Stimulated activated effector memory CD8-positive, alpha-beta T cell treated with anti-CD3 and anti-CD28 coated beads, Interleukin-12 subunit alpha, Interleukin-12 subunit beta, amount 100 ng/mL, for 72 hours (primary cell): ENCODE data around the gene LINGO3.

Source experiments
- ATAC-seq: fragments of 150-1000 bp; cut with Tn5 transposase; 2 replicates; pipeline ENCODE4 v1.10.0; 2021
- DNase-seq, 2 donors: peaks; one replicate each; pipeline ENCODE4 v3.0.0; 2021 to 2022; ENCODE audit warnings: low spot score in 2 of 2
- H3K27ac Mint-ChIP-seq: one replicate; pipeline ENCODE4 v1.8.0; 2022; ENCODE audit warnings: mild to moderate bottlenecking, mixed read lengths
- H3K36me3 Mint-ChIP-seq: one replicate; pipeline ENCODE4 v1.8.0; 2022; ENCODE audit warnings: mild to moderate bottlenecking, mixed read lengths
- H3K4me1 Mint-ChIP-seq: one replicate; pipeline ENCODE4 v1.8.0; 2022; ENCODE audit warnings: mixed read lengths
- H3K4me3 Mint-ChIP-seq: one replicate; pipeline ENCODE4 v1.8.0; 2022; ENCODE audit warnings: mild to moderate bottlenecking, mixed read lengths
- H3K9me3 Mint-ChIP-seq: one replicate; pipeline ENCODE4 v1.8.0; 2022; ENCODE audit warnings: mixed read lengths

The LINGO3 gene

DNA sequence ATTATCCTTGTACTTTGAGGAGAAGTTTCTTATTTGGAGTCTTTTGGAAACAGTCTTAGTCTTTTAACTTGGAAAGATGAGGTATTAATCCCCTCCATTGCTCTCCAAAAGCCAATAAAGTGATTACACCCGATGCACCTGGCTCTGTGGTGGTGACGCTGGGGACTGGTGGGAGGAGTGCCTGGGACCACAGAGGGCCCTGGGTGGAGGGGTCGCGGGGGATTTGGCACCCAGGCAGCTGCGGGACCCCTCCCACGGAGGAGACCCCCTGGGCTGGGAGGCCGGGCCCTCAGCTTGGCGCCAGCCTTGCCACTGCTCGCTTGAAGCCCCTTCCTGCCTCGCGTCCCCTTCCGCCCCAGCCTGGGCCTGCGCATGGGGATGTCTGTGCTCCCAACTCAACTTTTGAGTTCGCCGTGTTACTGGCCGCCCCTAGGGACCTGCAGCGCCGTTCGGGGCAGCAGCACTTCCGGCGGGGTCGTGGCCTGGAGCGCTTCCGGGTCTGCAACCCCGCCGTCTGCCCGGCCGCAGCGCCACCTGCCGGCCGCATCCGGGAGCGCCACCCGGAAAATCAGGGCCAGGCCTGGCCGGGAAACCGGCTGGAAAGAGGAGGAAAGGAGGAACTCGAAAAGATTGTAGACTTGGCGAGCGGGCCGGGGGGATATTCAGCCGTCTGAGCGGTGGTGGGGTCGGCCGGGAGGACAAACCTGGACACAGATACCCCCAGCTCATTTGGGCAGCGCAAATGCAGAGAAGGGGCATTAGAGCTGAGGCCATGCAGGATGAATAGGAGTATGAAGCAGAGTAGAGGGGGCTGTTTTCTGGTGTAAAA, 34.4 kb downstream of the LINGO3 start:
- peak; percentile 68 for ATAC-seq
- Mint-ChIP-seq H3K9me3 (no peaks in the 10 kb centered on the region), H3K4me1 (peaks cover 40% of the 10 kb centered on the region), H3K27ac (peak overlapping the region; percentile 95), H3K36me3 (peaks cover 89% of the 10 kb centered on the region), H3K4me3 (peak overlapping the region; percentile 84)
- DNase-seq = peak; percentile 88 to 90

DNA sequence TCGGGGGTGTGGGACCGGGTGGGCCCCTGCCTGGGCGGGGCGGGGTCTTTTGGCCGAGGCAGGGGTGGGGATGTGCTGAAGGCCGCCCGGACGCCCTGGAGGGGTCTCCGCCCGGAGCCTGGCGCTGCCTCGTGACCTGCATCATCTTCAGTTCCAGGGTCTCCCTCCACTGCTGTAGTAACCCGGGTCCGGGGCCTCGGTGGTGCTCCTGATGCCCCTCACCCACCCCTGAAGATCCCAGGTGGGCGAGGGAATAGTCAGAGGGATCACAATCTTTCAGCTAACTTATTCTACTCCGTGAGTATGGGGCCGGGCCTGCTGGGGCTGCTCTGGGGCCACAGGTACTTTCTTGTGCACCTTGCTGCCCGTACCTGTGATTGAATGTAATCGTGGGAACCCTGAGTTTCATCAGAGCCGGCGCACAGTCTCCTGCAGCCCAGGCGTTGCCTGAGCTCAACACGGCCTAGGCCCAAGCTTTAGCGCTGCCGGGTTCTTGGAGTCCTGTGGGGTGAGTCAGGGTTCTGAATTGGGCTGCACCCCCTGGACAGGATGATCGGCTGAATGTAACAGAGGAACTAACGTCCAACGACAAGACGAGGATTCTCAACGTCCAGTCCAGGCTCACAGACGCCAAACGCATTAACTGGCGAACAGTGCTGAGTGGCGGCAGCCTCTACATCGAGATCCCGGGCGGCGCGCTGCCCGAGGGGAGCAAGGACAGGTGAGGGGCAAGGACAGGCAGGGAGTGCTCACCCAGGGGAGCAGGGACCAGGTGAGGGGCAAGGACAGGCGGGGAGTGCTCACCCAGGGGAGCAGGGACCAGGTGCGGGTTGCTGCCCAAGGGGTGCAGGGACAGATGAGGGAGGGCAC, 36.5 kb downstream of the LINGO3 start:
- ATAC-seq = no peak
- no peak for DNase-seq
- peaks cover 70% of the 10 kb centered on the region for H3K36me3 Mint-ChIP-seq
- peak overlapping the region; percentile 95 for H3K27ac Mint-ChIP-seq
- peaks cover 43% of the 10 kb centered on the region for H3K4me1 Mint-ChIP-seq
- H3K4me3 Mint-ChIP-seq = peak overlapping the region; percentile 84
- H3K9me3 Mint-ChIP-seq = no peaks in the 10 kb centered on the region

DNA sequence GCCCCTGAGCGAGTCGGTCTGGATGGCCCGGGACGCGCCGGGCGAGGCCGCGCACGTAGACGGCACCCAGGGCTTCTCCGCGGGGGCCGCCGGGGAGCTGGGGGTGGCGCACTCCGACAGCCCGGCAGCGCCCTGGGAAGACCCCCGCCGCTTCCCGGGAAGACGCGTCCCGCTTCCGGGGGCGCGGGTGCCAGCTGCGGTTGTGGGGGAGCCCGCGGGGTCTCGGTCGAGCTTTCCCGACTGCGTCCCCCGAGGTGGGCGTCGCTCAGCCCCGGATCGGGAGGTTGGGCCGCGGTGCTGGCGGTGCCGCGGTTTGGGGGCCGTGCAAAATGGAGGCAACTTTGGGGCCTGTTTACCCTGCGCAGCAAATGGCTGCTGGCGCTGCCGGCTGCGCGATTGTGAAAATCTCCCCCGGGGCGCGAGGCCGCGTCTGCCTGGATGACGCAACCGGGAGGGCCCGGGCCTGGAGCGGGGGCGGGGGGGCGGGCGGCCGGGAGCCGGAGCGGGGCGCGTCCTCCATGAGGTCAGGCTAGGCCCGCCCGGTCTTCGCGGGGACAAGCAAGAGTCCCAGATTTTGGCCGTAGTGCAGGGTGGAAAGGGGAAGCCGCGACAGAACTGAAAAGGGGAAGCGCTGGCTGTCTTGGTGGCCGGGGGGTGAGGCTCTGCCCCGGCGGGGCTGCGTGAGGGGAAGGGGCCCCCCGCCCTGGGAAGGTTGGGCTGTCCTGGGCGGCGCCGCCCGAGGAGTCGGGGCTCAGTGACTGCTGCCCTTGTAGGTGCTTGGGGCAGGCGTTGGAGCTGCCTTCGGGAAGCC, 37.3 kb downstream of the LINGO3 start:
- Mint-ChIP-seq H3K27ac (peak overlapping the region; percentile 95), H3K36me3 (peaks cover 66% of the 10 kb centered on the region), H3K4me1 (peaks cover 47% of the 10 kb centered on the region), H3K9me3 (no peaks in the 10 kb centered on the region), H3K4me3 (peak overlapping the region; percentile 84)
- DNase-seq (peak in 1 of 2 donors; percentile 83), ATAC-seq (peak; percentile 53)

DNA sequence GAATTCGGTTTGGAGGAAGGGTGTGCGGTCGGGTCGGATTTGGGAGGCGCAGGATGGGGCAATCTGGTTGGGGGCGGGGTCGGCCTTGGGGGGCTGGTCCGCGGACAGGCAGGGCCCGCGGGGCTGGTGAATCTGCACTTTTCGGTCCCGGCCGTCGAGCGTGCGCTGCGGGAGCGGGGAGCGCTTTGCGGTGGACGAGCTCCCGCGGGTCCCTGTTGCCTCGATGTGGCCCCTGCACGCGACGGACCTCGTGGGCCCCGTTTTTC, 37.9 kb downstream of the LINGO3 start:
- H3K4me3 Mint-ChIP-seq = peak overlapping the region; percentile 84
- ATAC-seq (no peak), DNase-seq (no peak)
- H3K9me3 Mint-ChIP-seq = no peaks in the 10 kb centered on the region
- H3K4me1 Mint-ChIP-seq = peaks cover 44% of the 10 kb centered on the region
- H3K36me3 Mint-ChIP-seq = peaks cover 62% of the 10 kb centered on the region
- peak overlapping the region; percentile 95 for H3K27ac Mint-ChIP-seq

DNA sequence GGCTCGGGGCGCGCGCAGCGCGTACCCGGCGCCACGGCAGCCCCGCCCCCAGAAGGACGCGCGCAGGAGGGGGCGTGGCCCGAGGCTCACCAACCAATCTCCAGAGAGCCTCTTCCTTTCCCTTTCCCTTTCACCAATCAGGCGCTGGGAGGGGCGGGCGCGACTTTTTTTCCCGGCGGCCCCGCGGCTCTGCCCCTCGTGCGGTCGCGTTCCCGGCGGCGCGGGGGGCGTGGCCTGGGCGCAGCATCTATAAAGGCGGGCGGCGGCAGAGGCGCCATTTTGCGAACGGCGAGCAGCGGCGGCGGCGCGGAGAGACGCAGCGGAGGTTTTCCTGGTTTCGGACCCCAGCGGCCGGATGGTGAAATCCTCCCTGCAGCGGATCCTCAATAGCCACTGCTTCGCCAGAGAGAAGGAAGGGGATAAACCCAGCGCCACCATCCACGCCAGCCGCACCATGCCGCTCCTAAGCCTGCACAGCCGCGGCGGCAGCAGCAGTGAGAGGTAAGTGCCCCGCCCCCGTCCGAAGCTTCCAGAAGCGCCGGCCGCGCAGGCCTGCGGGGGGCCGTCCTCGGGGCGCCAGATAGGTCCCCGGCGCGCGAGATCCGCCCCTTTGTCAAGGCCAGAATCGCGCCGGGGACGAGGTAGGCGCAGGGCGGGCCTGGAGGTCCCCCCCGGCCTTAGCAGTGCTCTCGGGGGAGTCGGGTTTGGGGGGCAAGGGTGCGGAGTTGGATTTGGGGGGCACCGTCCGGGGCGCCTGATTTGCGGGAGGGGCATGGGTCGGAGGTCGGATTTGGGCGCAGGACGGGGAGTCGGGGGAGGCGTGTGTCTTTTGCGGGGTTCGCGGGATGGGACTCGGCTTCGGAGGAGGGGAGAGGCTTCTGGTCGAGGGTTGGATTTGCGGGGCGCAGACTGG, 38.5 kb downstream of the LINGO3 start:
- peak; percentile 76 for ATAC-seq
- Mint-ChIP-seq H3K4me1 (peaks cover 40% of the 10 kb centered on the region), H3K4me3 (peak overlapping the region; percentile 84), H3K36me3 (peaks cover 56% of the 10 kb centered on the region), H3K9me3 (no peaks in the 10 kb centered on the region), H3K27ac (peak overlapping the region; percentile 95)
- DNase-seq = peak; percentile 100

DNA sequence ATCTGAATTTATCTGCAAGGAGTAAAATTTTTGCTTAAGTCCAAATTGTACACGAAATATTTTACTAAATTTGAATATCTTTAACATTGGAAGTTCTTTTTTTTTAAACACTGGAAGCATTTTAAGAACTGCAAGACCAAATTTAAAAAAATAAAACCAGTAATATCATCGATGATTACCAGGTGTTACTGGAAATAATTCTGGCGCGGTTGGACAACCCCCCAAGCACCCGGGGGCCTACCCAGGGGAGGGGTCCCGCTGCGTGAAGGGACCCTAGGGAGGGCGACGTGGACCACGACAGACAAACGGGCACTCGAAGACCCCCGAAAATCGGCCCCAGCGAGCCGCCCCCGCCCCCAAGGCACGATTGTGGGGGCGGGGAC, 39.1 kb downstream of the LINGO3 start:
- Mint-ChIP-seq H3K4me3 (peak overlapping the region; percentile 84), H3K9me3 (no peaks in the 10 kb centered on the region), H3K27ac (peak overlapping the region; percentile 95), H3K4me1 (peaks cover 34% of the 10 kb centered on the region), H3K36me3 (peaks cover 50% of the 10 kb centered on the region)
- DNase-seq (no peak), ATAC-seq (no peak)

DNA sequence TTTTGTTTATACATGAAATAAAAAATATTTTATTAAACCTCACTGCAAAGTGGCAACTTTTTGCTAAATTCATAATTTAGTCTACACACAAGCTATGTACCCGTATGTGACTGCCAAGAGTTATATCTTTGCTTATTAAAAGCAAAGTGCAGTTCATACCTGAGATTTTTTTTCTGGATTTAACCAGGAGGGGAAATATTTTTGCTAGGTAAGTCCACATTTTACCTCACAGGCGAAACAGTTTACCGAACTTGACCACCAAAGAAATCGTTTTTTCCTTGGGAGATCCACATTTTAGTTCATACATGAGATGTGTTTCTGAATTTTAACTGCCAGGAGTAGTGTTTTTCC, 39.5 kb downstream of the LINGO3 start:
- peak overlapping the region; percentile 84 for H3K4me3 Mint-ChIP-seq
- DNase-seq (no peak), ATAC-seq (no peak)
- H3K4me1 Mint-ChIP-seq = peaks cover 30% of the 10 kb centered on the region
- peak overlapping the region; percentile 95 for H3K27ac Mint-ChIP-seq
- peaks cover 46% of the 10 kb centered on the region for H3K36me3 Mint-ChIP-seq
- no peaks in the 10 kb centered on the region for H3K9me3 Mint-ChIP-seq

DNA sequence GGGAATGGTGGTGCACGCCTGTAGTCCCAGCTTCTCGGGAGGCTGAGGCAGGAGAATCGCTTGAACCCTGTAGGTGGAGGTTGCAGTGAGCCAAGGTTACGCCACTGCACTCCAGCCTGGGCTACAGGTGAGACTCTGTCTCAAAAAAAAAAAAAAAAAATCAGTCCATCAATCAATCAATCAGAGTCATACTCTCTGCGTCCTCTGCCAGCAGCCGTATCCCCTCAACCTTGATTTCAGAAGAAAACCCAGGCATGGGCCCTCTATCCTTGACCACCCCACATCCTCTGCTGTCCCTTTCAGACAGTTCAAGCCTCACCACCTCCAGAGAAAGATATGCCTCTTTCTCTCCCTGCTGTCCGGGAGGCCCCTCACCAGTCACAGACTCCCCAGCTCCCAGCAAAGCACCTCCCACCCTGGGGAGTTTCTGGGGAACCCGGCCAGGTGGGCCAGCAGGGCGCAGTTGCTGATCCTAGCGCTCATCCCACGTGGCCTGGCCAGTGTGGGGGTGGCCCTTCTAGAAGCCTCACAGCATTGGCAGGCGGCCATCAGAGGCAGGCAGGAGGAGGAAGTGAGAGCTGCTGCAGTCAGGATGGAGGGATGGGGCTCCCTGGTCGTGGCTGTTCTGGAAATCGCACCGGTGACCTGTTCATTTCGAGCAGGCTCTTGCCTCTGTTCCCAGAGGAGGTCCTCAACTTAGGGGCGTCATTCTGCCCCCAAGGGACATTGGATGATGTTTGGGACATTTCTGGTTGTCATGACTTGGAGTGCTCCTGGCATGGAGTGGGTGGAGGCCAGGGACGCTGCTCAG, 41.6 kb downstream of the LINGO3 start:
- ATAC-seq (no peak), DNase-seq (no peak)
- Mint-ChIP-seq H3K27ac (peak overlapping the region; percentile 68), H3K4me3 (no peak overlapping the region), H3K4me1 (peaks cover 9% of the 10 kb centered on the region), H3K9me3 (no peaks in the 10 kb centered on the region), H3K36me3 (peaks cover 25% of the 10 kb centered on the region)

DNA sequence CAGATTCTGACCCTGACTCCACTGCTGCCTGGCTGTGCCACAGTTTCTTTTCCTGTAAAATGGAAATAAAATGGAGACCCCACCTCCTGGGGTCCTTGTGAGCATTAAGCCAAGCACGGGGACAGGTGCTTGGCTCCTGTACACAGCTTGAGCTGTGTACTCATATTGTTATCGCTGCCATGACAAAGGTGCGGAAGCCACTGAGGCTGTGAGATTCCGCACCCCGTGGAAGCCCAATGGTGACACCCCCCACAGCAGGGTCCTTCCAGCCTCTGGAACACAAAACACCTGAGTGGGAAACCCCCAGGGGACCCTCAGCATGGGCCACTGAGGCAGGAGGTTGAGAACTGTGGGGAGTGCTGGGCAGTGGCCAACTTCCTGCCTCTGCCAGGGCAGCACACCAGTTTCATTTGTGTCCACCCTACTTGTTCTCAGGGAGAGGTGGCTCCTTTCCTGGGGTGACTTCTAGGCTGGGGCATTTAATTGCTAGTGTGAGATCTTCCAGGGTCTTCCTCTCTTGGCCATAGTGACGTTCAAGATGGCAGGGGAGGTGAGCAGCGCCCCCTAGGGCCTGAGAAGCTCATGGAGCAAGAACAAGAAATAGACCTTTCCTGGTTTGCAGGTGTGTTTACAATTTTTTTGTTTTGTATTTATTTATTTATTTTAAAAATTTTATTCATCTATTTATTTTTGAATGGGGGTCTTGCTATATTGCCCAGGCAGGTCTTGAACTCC, 46.3 kb downstream of the LINGO3 start:
- peaks cover 21% of the 10 kb centered on the region for H3K4me1 Mint-ChIP-seq
- DNase-seq = peak in 1 of 2 donors; percentile 78
- no peaks in the 10 kb centered on the region for H3K9me3 Mint-ChIP-seq
- H3K27ac Mint-ChIP-seq = peak overlapping the region; percentile 73
- no peak overlapping the region for H3K4me3 Mint-ChIP-seq
- ATAC-seq = peak; percentile 59
- no peaks in the 10 kb centered on the region for H3K36me3 Mint-ChIP-seq

DNA sequence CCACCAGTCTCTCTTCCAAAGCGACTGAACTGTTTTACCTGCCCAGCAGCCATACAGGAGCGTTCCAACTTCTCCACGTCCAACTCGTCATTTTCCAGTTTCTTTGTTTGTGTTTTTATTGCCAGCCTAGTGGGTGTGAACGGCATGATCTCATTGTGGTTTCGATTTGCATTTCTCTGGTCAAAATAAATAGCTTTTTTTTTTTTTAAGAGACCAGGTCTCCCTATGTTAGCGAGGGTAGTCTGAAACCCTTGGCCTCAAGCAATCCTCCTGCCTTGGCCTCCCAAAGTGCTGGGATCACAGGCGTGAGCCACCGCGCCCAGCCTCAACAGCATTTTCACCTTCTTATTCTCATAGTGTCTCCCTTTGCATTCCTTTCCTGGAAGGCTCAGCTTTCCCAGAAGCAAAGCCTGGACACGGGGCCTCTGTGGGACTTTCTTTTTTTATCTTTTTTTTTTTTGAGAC, 47.6 kb downstream of the LINGO3 start:
- Mint-ChIP-seq H3K9me3 (no peaks in the 10 kb centered on the region), H3K27ac (peak overlapping the region; percentile 73), H3K4me1 (peaks cover 17% of the 10 kb centered on the region), H3K36me3 (no peaks in the 10 kb centered on the region), H3K4me3 (peak overlapping the region; percentile 46)
- no peak for DNase-seq
- ATAC-seq = peak; percentile 58

DNA sequence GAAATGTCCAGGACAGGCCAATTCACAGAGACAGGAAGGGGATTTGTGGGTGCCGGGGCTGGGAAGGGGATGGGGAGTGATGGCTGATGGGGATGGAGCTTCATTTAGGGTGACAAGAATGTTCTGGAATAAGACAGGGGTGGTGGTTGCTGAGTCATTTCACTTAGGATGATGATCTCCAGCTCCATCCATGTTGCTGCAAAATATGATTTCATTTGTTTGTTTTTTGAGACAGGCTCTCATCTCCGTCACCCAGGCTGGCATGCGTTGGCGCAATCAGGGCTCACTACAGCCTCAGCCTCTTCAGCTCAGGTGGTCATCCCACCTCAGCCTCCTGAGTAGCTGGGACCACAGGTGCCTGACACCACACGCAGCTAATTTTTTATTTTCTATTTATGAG, 48.6 kb downstream of the LINGO3 start:
- no peak overlapping the region for H3K4me3 Mint-ChIP-seq
- no peak for ATAC-seq

More for the DNA sequence above, 48.6 kb downstream of the LINGO3 start:
- peak overlapping the region; percentile 73 for H3K27ac Mint-ChIP-seq
- no peak for DNase-seq
- no peaks in the 10 kb centered on the region for H3K36me3 Mint-ChIP-seq
- peaks cover 17% of the 10 kb centered on the region for H3K4me1 Mint-ChIP-seq
- no peaks in the 10 kb centered on the region for H3K9me3 Mint-ChIP-seq
